ENCODE data around the gene PXYLP1.
"Not testable (repeated sequence)": the region's sequence is repeated elsewhere in the genome, so short reads cannot be mapped to it uniquely, and the experiment has no call there.

PXYLP1 gene

GRCh38 chr3:141288336-141288990 lies 56.8 kb downstream of the PXYLP1 start:
- peaks cover 2% of the 10 kb centered on the region for H3K4me1 ChIP-seq (ENCODE audit: insufficient read depth, low read length)
- no peak overlapping the region for H2AFZ ChIP-seq (ENCODE audit: low read depth, low read length)
- H3K9me3 ChIP-seq (ENCODE audit: low read length), result no peaks in the 10 kb centered on the region
- H3K27me3 ChIP-seq (ENCODE audit: insufficient read depth, low read length), result no peaks in the 10 kb centered on the region
- no peak overlapping the region for H3K4me3 ChIP-seq (ENCODE audit: low read length)
- H3K36me3 ChIP-seq (ENCODE audit: insufficient read depth, low read length), result peaks cover 66% of the 10 kb centered on the region

DNA sequence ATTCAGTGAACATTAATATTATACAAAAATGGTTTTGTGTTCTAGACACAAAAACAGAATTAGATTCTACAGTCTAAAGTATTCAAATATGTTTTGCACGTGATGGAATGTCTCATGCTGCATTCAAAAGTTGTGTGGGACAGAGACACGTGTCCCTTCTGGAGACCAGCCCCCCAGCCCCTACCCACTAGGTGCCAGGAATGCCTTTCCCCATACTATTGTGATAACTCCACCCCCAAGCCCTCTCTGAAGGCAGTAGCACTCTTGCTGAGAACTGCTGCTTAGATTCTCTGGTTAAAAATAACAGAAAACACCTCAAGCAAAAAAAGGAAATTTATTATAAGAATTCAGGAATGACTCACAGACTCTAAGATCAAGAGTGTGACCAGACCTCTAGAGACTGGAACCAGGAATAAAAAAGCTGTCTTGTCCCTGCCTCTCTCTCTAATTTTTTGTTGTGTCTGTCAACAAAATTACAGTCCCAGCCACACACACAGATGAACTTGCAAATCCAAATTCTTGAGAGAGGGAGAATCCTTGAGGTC lies 57.7 kb downstream of the PXYLP1 start:
- Histone ChIP-seq H3K27me3 (ENCODE audit: insufficient read depth, low read length) (no peaks in the 10 kb centered on the region), H3K9me3 (ENCODE audit: low read length) (no peaks in the 10 kb centered on the region), H2AFZ (ENCODE audit: low read depth, low read length) (no peak overlapping the region), H3K4me1 (ENCODE audit: insufficient read depth, low read length) (peaks cover 5% of the 10 kb centered on the region), H3K36me3 (ENCODE audit: insufficient read depth, low read length) (peaks cover 62% of the 10 kb centered on the region), H3K4me3 (ENCODE audit: low read length) (no peak overlapping the region)

DNA sequence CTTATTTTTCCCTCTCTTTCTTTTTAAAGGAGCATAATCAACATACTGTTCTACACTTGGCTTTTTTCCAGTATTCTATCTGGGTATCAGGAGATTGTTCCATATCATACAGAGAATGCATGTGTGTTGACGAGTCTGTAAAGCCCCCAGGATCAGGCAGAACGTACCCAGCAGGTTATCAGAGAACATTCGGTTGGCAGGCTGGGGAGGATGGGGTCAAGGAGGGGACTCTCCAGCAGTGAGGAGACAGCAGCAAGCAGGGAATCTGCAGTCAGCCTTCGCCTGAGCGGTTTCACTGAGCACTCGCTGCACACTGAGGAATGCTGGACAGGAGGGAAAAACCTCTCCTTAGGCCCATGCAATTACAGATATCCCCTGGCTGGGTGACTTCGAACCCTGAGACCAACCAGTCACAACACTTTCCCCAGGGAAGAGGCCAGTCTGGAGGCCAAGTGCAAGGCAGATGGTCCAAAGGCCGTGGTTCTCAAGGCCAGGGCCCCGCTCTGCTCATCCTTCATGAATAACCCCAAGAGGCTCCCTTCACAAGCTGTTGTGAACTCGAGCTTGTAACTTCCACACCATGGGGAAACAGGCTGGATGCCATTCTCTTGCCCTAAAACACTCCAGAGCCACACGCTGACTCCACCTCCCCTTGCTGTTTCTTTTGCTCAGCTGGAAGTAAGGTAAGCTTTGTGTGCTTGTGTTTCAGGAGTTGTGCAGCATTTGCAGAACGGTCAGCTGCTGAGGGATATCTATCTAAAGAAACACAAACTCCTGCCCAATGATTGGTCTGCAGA lies 60.1 kb downstream of the PXYLP1 start:
- H3K27me3 ChIP-seq (ENCODE audit: insufficient read depth, low read length), result no peaks in the 10 kb centered on the region
- H2AFZ ChIP-seq (ENCODE audit: low read depth, low read length), result no peak overlapping the region
- no peaks in the 10 kb centered on the region for H3K9me3 ChIP-seq (ENCODE audit: low read length)
- H3K36me3 ChIP-seq (ENCODE audit: insufficient read depth, low read length), result peaks cover 54% of the 10 kb centered on the region
- peaks cover 5% of the 10 kb centered on the region for H3K4me1 ChIP-seq (ENCODE audit: insufficient read depth, low read length)
- H3K4me3 ChIP-seq (ENCODE audit: low read length), result no peak overlapping the region

DNA sequence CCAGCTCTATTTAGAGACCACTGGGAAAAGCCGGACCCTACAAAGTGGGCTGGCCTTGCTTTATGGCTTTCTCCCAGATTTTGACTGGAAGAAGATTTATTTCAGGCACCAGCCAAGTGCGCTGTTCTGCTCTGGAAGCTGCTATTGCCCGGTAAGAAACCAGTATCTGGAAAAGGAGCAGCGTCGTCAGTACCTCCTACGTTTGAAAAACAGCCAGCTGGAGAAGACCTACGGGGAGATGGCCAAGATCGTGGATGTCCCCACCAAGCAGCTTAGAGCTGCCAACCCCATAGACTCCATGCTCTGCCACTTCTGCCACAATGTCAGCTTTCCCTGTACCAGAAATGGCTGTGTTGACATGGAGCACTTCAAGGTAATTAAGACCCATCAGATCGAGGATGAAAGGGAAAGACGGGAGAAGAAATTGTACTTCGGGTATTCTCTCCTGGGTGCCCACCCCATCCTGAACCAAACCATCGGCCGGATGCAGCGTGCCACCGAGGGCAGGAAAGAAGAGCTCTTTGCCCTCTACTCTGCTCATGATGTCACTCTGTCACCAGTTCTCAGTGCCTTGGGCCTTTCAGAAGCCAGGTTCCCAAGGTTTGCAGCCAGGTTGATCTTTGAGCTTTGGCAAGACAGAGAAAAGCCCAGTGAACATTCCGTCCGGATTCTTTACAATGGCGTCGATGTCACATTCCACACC lies 60.9 kb downstream of the PXYLP1 start:
- Histone ChIP-seq H3K9me3 (ENCODE audit: low read length) (no peaks in the 10 kb centered on the region), H3K36me3 (ENCODE audit: insufficient read depth, low read length) (peaks cover 46% of the 10 kb centered on the region), H3K4me3 (ENCODE audit: low read length) (no peak overlapping the region), H2AFZ (ENCODE audit: low read depth, low read length) (no peak overlapping the region), H3K27me3 (ENCODE audit: insufficient read depth, low read length) (no peaks in the 10 kb centered on the region), H3K4me1 (ENCODE audit: insufficient read depth, low read length) (peaks cover 5% of the 10 kb centered on the region)

DNA sequence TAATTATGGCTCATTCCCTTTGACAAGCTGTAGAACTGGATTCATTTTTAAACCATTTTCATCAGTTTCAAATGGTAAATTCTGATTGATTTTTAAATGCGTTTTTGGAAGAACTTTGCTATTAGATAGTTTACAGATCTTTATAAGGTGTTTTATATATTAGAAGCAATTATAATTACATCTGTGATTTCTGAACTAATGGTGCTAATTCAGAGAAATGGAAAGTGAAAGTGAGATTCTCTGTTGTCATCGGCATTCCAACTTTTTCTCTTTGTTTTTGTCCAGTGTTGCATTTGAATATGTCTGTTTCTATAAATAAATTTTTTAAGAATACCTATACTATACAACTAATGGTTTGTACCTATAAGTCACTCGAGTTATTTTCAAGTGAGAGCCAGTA lies 62.7 kb downstream of the PXYLP1 start:
- H3K4me1 ChIP-seq (ENCODE audit: insufficient read depth, low read length), result peaks cover 5% of the 10 kb centered on the region
- H3K4me3 ChIP-seq (ENCODE audit: low read length), result no peak overlapping the region
- H3K9me3 ChIP-seq (ENCODE audit: low read length), result no peaks in the 10 kb centered on the region
- no peak overlapping the region for H2AFZ ChIP-seq (ENCODE audit: low read depth, low read length)
- H3K36me3 ChIP-seq (ENCODE audit: insufficient read depth, low read length), result peaks cover 28% of the 10 kb centered on the region
- no peaks in the 10 kb centered on the region for H3K27me3 ChIP-seq (ENCODE audit: insufficient read depth, low read length)

DNA sequence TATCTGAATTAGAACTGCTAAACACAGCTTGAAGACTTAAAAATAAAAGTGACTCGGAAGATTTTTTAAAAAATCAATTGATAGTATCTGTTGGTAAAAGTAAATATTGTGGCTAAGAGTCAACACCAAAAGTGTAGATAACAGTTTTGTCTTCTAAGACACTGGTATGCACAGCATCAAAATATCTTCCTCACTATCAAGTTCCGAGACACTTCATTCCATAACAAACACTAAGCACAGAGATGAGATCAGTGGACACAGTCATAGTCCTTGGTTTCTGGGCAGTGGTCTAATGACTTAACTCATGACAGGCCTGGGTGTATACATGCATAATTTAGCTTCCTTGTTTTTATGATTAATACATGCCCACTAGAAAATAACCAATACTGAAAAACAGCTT lies 63.2 kb downstream of the PXYLP1 start:
- peaks cover 5% of the 10 kb centered on the region for H3K4me1 ChIP-seq (ENCODE audit: insufficient read depth, low read length)
- no peaks in the 10 kb centered on the region for H3K9me3 ChIP-seq (ENCODE audit: low read length)
- H3K4me3 ChIP-seq (ENCODE audit: low read length), result no peak overlapping the region
- H3K36me3 ChIP-seq (ENCODE audit: insufficient read depth, low read length), result peaks cover 28% of the 10 kb centered on the region
- H3K27me3 ChIP-seq (ENCODE audit: insufficient read depth, low read length), result no peaks in the 10 kb centered on the region
- no peak overlapping the region for H2AFZ ChIP-seq (ENCODE audit: low read depth, low read length)

DNA sequence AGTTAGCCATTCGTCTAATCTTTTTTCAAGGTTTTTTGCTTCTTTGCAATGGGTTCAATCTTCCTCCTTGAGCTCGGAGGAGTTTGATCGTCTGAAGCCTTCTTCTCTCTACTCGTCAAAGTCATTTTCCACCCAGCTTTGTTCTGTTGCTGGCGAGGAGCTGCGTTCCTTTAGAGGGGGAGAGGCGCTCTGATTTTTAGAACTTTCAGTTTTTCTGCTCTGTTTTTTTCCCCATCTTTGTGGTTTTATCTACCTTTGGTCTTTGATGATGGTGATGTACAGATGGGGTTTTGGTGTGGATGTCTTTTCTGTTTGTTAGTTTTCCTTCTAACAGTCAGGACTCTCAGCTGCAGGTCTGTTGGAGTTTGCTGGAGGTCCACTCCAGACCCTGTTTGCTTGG lies 68.8 kb downstream of the PXYLP1 start:
- not testable (repeated sequence) for H3K4me1 ChIP-seq (ENCODE audit: insufficient read depth, low read length); H3K36me3 ChIP-seq (ENCODE audit: insufficient read depth, low read length); H3K27me3 ChIP-seq (ENCODE audit: insufficient read depth, low read length); H3K9me3 ChIP-seq (ENCODE audit: low read length); H3K4me3 ChIP-seq (ENCODE audit: low read length); H2AFZ ChIP-seq (ENCODE audit: low read depth, low read length)

DNA sequence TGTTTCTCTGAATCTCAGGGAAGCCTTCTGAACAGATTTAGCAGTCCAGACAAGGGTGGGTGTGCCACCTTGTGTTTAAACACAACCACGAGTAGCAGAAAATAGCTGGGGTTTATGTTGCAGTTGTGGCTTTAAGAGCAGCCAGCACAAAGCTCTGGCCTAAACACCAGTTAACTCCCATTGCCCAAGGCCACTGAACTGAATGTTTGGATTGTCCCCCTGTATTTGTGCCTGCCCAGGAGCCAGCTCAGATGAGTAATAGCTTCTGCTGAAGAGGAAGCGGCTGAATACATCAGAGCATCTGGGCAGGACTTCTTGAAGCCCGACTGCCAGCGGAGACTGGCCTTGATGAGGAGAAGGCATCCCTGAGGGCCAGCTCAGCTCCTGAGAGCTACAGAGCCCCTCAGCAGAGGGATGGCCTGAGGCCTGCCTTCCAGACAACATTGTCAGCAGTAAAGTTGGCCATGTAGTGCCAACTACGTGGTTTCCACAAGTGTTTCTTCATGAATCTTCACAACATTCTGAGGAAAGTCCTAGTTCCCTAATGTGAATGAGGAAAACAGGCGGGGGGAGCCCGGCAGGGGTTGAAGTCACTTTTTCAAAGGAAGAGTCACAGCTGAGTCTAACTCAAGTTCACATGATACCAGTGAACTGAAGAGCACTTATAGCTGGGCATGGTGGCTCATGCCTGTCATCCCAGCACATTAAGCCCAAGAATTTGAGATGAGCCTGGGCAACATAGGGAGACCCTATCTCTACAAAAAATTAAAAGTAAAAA lies 70.9 kb downstream of the PXYLP1 start:
- no peak overlapping the region for H3K4me3 ChIP-seq (ENCODE audit: low read length)
- H3K36me3 ChIP-seq (ENCODE audit: insufficient read depth, low read length), result no peaks in the 10 kb centered on the region
- H3K27me3 ChIP-seq (ENCODE audit: insufficient read depth, low read length), result no peaks in the 10 kb centered on the region
- H3K4me1 ChIP-seq (ENCODE audit: insufficient read depth, low read length), result no peaks in the 10 kb centered on the region
- no peak overlapping the region for H2AFZ ChIP-seq (ENCODE audit: low read depth, low read length)
- H3K9me3 ChIP-seq (ENCODE audit: low read length), result peaks cover 2% of the 10 kb centered on the region

GRCh38 chr3:141303481-141304223 lies 72.0 kb downstream of the PXYLP1 start:
- Histone ChIP-seq H3K36me3 (ENCODE audit: insufficient read depth, low read length) (no peaks in the 10 kb centered on the region), H3K9me3 (ENCODE audit: low read length) (peaks cover 2% of the 10 kb centered on the region), H2AFZ (ENCODE audit: low read depth, low read length) (no peak overlapping the region), H3K4me3 (ENCODE audit: low read length) (no peak overlapping the region), H3K4me1 (ENCODE audit: insufficient read depth, low read length) (no peaks in the 10 kb centered on the region), H3K27me3 (ENCODE audit: insufficient read depth, low read length) (no peaks in the 10 kb centered on the region)

DNA sequence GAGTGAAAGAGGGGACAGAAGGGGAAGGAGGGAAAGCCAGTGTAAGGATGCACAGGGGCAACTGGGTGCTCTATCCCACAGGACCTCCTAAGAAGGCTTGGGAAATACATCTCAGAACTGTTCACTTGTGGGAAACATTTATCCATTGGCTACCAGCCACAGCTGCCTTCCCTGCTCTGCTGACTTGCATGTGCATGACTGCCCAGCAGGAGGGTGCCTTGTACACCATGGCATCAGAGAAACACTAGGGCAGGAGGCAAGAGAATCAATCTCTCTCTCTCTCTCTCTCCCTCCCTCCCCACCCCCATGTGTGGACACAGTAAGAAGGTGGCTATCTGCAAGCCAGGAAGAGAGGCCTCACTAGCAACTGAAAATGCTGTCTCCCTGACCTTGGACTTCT lies 73.8 kb downstream of the PXYLP1 start:
- H3K4me1 ChIP-seq (ENCODE audit: insufficient read depth, low read length), result no peaks in the 10 kb centered on the region
- H2AFZ ChIP-seq (ENCODE audit: low read depth, low read length), result no peak overlapping the region
- no peaks in the 10 kb centered on the region for H3K27me3 ChIP-seq (ENCODE audit: insufficient read depth, low read length)
- H3K36me3 ChIP-seq (ENCODE audit: insufficient read depth, low read length), result no peaks in the 10 kb centered on the region
- H3K4me3 ChIP-seq (ENCODE audit: low read length), result no peak overlapping the region
- peaks cover 2% of the 10 kb centered on the region for H3K9me3 ChIP-seq (ENCODE audit: low read length)

- no peaks in the 10 kb centered on the region for H3K27me3 ChIP-seq (ENCODE audit: insufficient read depth, low read length)
- H3K4me3 ChIP-seq (ENCODE audit: low read length), result no peak overlapping the region
- no peak overlapping the region for H2AFZ ChIP-seq (ENCODE audit: low read depth, low read length)
- H3K4me1 ChIP-seq (ENCODE audit: insufficient read depth, low read length), result peaks cover 6% of the 10 kb centered on the region
- H3K9me3 ChIP-seq (ENCODE audit: low read length), result peaks cover 1% of the 10 kb centered on the region
- no peaks in the 10 kb centered on the region for H3K36me3 ChIP-seq (ENCODE audit: insufficient read depth, low read length)
Observed at GRCh38 chr3:141306276-141306675, 74.7 kb downstream of the PXYLP1 start.

GRCh38 chr3:141306922-141307321 lies 75.3 kb downstream of the PXYLP1 start:
- H3K9me3 ChIP-seq (ENCODE audit: low read length), result no peaks in the 10 kb centered on the region
- H3K4me3 ChIP-seq (ENCODE audit: low read length), result no peak overlapping the region
- no peaks in the 10 kb centered on the region for H3K36me3 ChIP-seq (ENCODE audit: insufficient read depth, low read length)
- H2AFZ ChIP-seq (ENCODE audit: low read depth, low read length), result no peak overlapping the region
- no peaks in the 10 kb centered on the region for H3K27me3 ChIP-seq (ENCODE audit: insufficient read depth, low read length)
- peaks cover 7% of the 10 kb centered on the region for H3K4me1 ChIP-seq (ENCODE audit: insufficient read depth, low read length)
